ENCODE measurements around the gene CTLA4.

CTLA4 gene

GRCh38 chr2:203824603-203825002, 43.0 kb upstream of the CTLA4 start:
- no peak for TF ChIP-seq CTCF (IDR thresholded peaks at IDR 0.05)

GRCh38 chr2:203826704-203827103, 40.9 kb upstream of the CTLA4 start:
- TF ChIP-seq CTCF (IDR thresholded peaks at IDR 0.05), result no peak

GRCh38 chr2:203830304-203831055, 37.1 kb upstream of the CTLA4 start:
- no peak for TF ChIP-seq CTCF (IDR thresholded peaks at IDR 0.05)

GRCh38 chr2:203835420-203835819, 32.2 kb upstream of the CTLA4 start:
- no peak for TF ChIP-seq CTCF (IDR thresholded peaks at IDR 0.05)

GRCh38 chr2:203835892-203836800, 31.4 kb upstream of the CTLA4 start:
- no peak for TF ChIP-seq CTCF (IDR thresholded peaks at IDR 0.05)

- no peak for TF ChIP-seq CTCF (IDR thresholded peaks at IDR 0.05)
Measured at GRCh38 chr2:203840655-203841205, 26.8 kb upstream of the CTLA4 start.

- TF ChIP-seq CTCF (IDR thresholded peaks at IDR 0.05), result no peak
Measured at GRCh38 chr2:203841654-203842053, 25.9 kb upstream of the CTLA4 start.
